Measurements from ENCODE around the gene KIF26B.

The KIF26B gene

GRCh38 chr1:245373131-245373530 lies 218.3 kb downstream of the KIF26B start:
- H3K4me3 ChIP-seq (ENCODE audit: low read depth, low read length) = no peak overlapping the region
- DNase-seq (ENCODE audit: low read depth) = no peak
- no peak for TF ChIP-seq CTCF (IDR thresholded peaks at IDR 0.05; ENCODE audit: low read depth, low read length)
- TF ChIP-seq MYC (IDR thresholded peaks at IDR 0.05; ENCODE audit: low read depth, low read length) = no peak
- TF ChIP-seq MAX (IDR thresholded peaks at IDR 0.05; ENCODE audit: low read depth, low read length) = no peak
- no peak for TF ChIP-seq POLR2A (IDR thresholded peaks at IDR 0.05; ENCODE audit: extremely low read depth, insufficient read length)

DNA sequence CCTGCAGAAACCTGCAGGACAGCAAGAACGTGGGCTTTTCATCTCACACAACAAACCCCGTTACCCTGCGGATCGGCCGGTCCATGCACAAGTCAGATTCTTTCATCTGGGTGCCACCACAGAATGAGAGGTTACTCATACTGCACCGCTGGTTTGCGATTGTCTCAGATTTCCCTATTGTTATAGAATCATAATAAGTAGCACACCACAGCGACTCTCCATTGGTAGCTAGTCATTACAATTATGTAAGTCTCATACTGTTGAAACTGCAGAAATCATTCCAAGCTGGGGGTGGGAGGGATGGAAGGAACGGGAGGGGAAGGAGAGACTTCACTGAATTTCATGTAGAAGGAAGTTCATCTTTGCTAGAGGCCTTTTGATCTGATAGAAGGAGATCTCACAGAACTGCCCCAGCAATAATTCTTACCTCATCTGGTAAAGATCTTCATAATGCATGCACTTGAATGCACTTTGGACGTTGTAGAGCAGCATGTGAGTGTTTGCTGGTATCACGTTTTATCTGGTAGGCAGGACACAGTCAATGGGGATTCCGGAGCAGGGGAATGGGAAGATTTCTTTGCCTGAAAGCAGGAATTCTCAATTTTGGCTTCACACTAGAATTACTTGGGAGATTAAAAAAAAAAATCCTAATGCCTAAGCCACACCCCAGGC lies 221.1 kb downstream of the KIF26B start:
- H3K4me3 ChIP-seq (ENCODE audit: low read depth, low read length) = no peak overlapping the region
- DNase-seq (ENCODE audit: low read depth) = no peak
- TF ChIP-seq MAX (IDR thresholded peaks at IDR 0.05; ENCODE audit: low read depth, low read length) (no peak), POLR2A (IDR thresholded peaks at IDR 0.05; ENCODE audit: extremely low read depth, insufficient read length) (no peak), MYC (IDR thresholded peaks at IDR 0.05; ENCODE audit: low read depth, low read length) (no peak), CTCF (IDR thresholded peaks at IDR 0.05; ENCODE audit: low read depth, low read length) (no peak)

DNA sequence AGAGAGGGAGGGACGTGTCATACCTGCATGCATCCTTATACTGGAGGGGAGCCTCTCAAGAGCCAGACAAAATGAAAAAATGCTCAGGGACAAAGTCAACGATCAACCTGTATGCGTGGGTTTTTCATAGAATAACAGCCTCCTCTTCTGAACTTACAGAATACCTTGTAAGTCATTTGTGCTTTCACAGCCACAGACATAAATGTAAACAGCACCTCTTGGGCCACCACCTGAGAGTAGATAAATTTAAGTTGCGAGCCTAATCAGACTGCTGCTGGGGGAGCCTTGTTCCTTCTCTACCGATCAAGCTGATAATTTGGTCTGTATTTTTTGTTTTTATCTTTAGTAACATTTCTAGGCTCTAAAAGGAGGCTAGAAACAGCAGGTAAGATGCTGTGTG lies 223.1 kb downstream of the KIF26B start:
- TF ChIP-seq CTCF (IDR thresholded peaks at IDR 0.05; ENCODE audit: low read depth, low read length) (no peak), POLR2A (IDR thresholded peaks at IDR 0.05; ENCODE audit: extremely low read depth, insufficient read length) (no peak), MYC (IDR thresholded peaks at IDR 0.05; ENCODE audit: low read depth, low read length) (no peak), MAX (IDR thresholded peaks at IDR 0.05; ENCODE audit: low read depth, low read length) (no peak)
- DNase-seq (ENCODE audit: low read depth) = no peak
- H3K4me3 ChIP-seq (ENCODE audit: low read depth, low read length) = no peak overlapping the region

- TF ChIP-seq CTCF (IDR thresholded peaks at IDR 0.05; ENCODE audit: low read depth, low read length) = no peak
- no peak for TF ChIP-seq MYC (IDR thresholded peaks at IDR 0.05; ENCODE audit: low read depth, low read length)
- TF ChIP-seq MAX (IDR thresholded peaks at IDR 0.05; ENCODE audit: low read depth, low read length) = no peak
- no peak overlapping the region for H3K4me3 ChIP-seq (ENCODE audit: low read depth, low read length)
- DNase-seq (ENCODE audit: low read depth) = no peak
Measured at GRCh38 chr1:245378311-245378722, 223.5 kb downstream of the KIF26B start.

DNA sequence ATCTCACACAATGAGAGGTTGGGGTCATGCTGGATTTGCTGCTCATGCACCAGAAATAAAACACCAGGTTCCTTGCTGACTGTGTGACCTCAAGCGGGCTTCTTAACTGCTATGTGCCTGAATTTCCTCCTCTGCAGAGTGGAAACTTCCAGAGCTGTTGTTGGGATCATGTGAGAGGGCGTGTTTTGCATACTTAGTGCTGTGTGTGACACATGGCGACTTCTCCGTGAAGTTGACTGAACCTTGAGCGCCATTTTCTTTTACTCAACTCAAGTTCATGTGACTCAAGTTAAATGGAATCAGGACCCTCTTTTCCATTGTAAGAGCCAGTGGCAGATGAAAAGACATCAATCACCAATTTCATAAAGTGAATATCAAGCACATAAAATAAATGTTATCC lies 224.0 kb downstream of the KIF26B start:
- TF ChIP-seq MYC (IDR thresholded peaks at IDR 0.05; ENCODE audit: low read depth, low read length) (no peak), POLR2A (IDR thresholded peaks at IDR 0.05; ENCODE audit: extremely low read depth, insufficient read length) (no peak), CTCF (IDR thresholded peaks at IDR 0.05; ENCODE audit: low read depth, low read length) (no peak), MAX (IDR thresholded peaks at IDR 0.05; ENCODE audit: low read depth, low read length) (no peak)
- no peak for DNase-seq (ENCODE audit: low read depth)
- H3K4me3 ChIP-seq (ENCODE audit: low read depth, low read length) = no peak overlapping the region

All from NB4 (cell line).